Lower leg skin (tissue), 3 donors: ENCODE measurements around the gene RSPRY1.

Source experiments
- CTCF ChIP-seq, 3 donors: fragments of 450-650 bp; IDR thresholded peaks; one replicate each; pipeline ENCODE4 v1.5.1; 2016; ENCODE audit warnings: antibody characterized with exemption in 3 of 3, mild to moderate bottlenecking in 3 of 3, moderate library complexity in 2 of 3
- POLR2A ChIP-seq, 2 donors: fragments of 450-650 bp; IDR thresholded peaks; one replicate each; pipeline ENCODE4 v1.6.1; 2016 to 2017; ENCODE audit warnings: antibody characterized with exemption in 2 of 2, mild to moderate bottlenecking in 1 of 2, moderate library complexity in 1 of 2

- TF ChIP-seq CTCF (IDR thresholded peaks at IDR 0.05): no peak
- no peak for TF ChIP-seq POLR2A (IDR thresholded peaks at IDR 0.05)
These were observed 39.4 kb upstream of the RSPRY1 start for GRCh38 chr16:57146735-57147134.
